Calu3 (cell line): Measurements from ENCODE around the gene ACOXL. TPM values are rescaled to one million over a fixed set of nuclear protein-coding genes. Genes with fewer than 3 reads are reported as not detected.

Experiments used
- BruUV-seq: library from RNA; stranded (reverse); fragments of 400-500 nt; replicated peaks from 2 replicates; lab custom pipeline; 2021; lab: Mats Ljungman, UMichigan
- CTCF ChIA-PET: fragments of 300-600 bp; sonication (Branson Sonifier 250); formaldehyde crosslinking; loops from one replicate; lab custom pipeline; 2022; ENCODE audit warnings: antibody characterized with exemption; lab: Charles Lee
- DNase-seq: peaks from one replicate; pipeline ENCODE4 v3.0.0; 2022
- H3K27ac Mint-ChIP-seq: one replicate; pipeline ENCODE4 v1.8.0; 2022; ENCODE audit warnings: mixed read lengths; ENCODE audit not compliant: unreplicated experiment
- H3K27me3 Mint-ChIP-seq: one replicate; pipeline ENCODE4 v1.8.0; 2022; ENCODE audit warnings: mixed read lengths; ENCODE audit not compliant: unreplicated experiment
- H3K36me3 Mint-ChIP-seq: one replicate; pipeline ENCODE4 v1.8.0; 2022; ENCODE audit warnings: mild to moderate bottlenecking, moderate library complexity, mixed read lengths; ENCODE audit not compliant: insufficient read depth, unreplicated experiment
- H3K4me1 Mint-ChIP-seq: one replicate; pipeline ENCODE4 v1.8.0; 2022; ENCODE audit warnings: mild to moderate bottlenecking, low read depth, mixed read lengths; ENCODE audit not compliant: unreplicated experiment
- H3K4me3 Mint-ChIP-seq: one replicate; pipeline ENCODE4 v1.8.0; 2022; ENCODE audit warnings: mild to moderate bottlenecking, low read depth, moderate library complexity, mixed read lengths; ENCODE audit not compliant: unreplicated experiment
- H3K9me3 Mint-ChIP-seq: one replicate; pipeline ENCODE4 v1.8.0; 2022; ENCODE audit warnings: low read depth, mixed read lengths; ENCODE audit not compliant: unreplicated experiment
- intact Hi-C: fragments of 100-400 bp; cut with micrococcal nuclease; formaldehyde crosslinking; loops from one replicate; pipeline ENCODE4 v1.10.0; 2022; ENCODE audit not compliant: unreplicated experiment
- total RNA-seq: library from RNA; stranded (reverse); gene quantifications from 2 replicates; pipeline ENCODE4 v1.2.3, GENCODE V29; 2022
- TF ChIP-seq, protein P1 (sequence below): fragments of 200-600 bp; IDR thresholded peaks from one replicate; pipeline ENCODE4 v1.8.0; 2022; ENCODE audit warnings: antibody characterized with exemption; ENCODE audit not compliant: unreplicated experiment

ACOXL gene
- total RNA-seq, 1 experiment from 2014 or later, result 2.7 TPM

DNA sequence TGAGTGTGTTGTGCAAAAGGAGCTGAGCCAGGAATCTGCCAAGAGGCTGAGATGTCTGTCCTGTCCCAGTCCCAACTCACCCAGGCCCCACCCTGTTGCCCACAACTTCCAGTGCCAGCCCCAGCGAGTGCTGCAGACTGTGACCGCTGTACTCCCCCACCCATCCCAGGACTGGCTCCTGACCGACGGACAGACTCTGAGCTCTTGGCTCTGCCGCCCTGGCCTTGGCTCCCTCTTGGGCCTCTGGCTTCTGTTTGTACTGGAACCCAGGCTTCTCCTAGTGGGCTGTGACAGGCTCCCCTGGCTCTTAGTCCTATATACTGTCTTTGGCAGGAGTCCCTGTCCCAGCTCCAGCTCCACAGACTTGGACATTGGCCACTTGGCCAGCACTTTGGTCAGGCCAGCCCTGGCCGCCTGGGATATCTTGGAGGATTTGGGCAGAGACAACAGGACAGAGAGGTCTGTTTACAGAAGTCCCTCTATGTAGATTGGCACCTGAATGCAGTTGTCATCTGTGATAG is 41.1 kb downstream of the ACOXL start:
- intact Hi-C loops, result no loop called here
- H3K36me3 Mint-ChIP-seq, result no peaks in the 10 kb centered on the region
- no TSS peak for BruUV-seq
- no peak overlapping the region for H3K27ac Mint-ChIP-seq
- no peaks in the 10 kb centered on the region for H3K4me1 Mint-ChIP-seq
- no peak for DNase-seq
- no peaks in the 10 kb centered on the region for H3K9me3 Mint-ChIP-seq
- TF ChIP-seq, protein P1, sequence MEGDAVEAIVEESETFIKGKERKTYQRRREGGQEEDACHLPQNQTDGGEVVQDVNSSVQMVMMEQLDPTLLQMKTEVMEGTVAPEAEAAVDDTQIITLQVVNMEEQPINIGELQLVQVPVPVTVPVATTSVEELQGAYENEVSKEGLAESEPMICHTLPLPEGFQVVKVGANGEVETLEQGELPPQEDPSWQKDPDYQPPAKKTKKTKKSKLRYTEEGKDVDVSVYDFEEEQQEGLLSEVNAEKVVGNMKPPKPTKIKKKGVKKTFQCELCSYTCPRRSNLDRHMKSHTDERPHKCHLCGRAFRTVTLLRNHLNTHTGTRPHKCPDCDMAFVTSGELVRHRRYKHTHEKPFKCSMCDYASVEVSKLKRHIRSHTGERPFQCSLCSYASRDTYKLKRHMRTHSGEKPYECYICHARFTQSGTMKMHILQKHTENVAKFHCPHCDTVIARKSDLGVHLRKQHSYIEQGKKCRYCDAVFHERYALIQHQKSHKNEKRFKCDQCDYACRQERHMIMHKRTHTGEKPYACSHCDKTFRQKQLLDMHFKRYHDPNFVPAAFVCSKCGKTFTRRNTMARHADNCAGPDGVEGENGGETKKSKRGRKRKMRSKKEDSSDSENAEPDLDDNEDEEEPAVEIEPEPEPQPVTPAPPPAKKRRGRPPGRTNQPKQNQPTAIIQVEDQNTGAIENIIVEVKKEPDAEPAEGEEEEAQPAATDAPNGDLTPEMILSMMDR, result no peak
- CTCF ChIA-PET, result no interaction called here
- H3K27me3 Mint-ChIP-seq, result peaks cover 64% of the 10 kb centered on the region
- H3K4me3 Mint-ChIP-seq, result no peak overlapping the region

DNA sequence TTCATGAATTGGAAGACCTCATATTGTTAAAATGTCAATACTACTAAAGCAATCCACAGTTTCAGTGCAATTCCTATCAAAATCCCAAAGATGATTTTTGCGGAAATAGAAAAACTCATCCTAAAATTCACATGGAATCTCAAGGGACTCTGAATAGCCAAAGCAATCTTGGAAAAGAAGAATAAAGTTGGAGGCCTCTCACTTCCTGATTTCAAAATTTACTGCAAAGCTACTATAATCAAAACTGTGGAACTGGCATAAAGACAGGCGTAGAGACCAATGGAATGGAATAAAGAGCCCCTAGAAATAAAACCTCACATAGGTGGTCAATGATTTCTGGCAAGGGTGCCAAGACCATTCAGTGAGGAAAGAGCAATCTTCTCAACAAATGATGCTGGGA is 42.3 kb downstream of the ACOXL start:
- BruUV-seq, result no TSS peak
- intact Hi-C loops, result no loop called here

DNA sequence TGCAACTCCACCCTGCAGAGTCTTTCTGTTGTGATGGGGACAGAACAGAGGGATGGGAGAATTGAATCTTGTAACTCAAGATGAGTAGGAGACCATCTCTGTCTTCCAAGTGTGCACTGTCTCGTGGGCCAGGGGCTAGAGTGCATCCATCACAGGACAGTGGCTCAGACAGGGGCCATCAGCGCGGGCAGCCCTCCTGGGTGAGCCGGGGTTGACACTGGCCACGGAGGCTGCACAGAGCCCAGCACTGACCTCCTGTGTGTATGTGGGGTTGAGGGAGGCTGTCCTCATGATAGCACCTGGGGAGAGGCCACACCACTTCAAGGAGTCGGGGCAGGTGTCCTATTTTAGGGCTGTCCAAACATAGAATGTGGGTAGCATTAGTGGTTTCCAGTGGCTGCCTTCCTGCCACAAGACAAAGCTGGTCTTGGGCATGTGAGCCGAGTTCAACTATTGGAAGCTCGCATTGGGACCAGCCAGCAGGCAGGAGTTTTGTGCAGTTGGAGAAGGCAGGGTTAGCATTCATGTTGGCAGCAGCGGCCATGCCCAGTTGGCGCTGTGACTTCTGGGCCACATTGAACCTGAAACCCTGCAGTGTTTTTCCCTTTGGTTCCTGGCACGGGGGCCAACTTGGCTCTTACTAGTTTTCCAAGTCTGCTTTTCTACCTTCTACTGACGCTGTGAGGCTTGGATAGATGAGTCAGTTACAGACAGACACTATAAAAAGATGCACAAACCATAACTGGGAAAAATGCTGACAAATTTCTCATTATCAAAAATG is 45.3 kb downstream of the ACOXL start:
- Mint-ChIP-seq H3K27me3 (peaks cover 76% of the 10 kb centered on the region), H3K36me3 (no peaks in the 10 kb centered on the region)

More for the DNA sequence above, 42.3 kb downstream of the ACOXL start:
- no peak overlapping the region for H3K4me3 Mint-ChIP-seq
- TF ChIP-seq, protein P1, result no peak
- H3K36me3 Mint-ChIP-seq, result no peaks in the 10 kb centered on the region
- H3K4me1 Mint-ChIP-seq, result no peaks in the 10 kb centered on the region
- no peak for DNase-seq
- peaks cover 68% of the 10 kb centered on the region for H3K27me3 Mint-ChIP-seq
- CTCF ChIA-PET, result no interaction called here
- H3K9me3 Mint-ChIP-seq, result no peaks in the 10 kb centered on the region
- no peak overlapping the region for H3K27ac Mint-ChIP-seq

DNA sequence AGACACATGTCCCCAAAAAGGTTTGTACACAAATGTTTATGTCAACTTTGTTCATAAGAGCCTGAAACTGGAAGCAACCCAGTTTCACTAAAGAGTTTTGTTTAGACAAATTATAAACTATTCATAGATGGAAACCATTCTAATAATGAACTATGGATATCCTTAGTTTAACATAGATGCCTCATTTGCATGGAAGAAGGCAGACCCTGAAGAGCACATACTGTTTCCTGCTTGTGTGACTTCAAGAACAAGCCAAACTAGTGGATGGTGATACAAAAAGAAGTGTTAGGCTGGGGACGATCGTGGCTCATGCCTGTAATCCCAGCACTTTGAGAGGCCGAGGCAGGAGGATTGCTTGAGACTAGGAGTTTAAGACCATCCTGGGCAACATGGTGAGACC is 48.1 kb downstream of the ACOXL start:
- H3K4me1 Mint-ChIP-seq, result no peaks in the 10 kb centered on the region
- H3K36me3 Mint-ChIP-seq, result no peaks in the 10 kb centered on the region
- TF ChIP-seq, protein P1, result no peak
- no peak for DNase-seq
- CTCF ChIA-PET, result no interaction called here
- intact Hi-C loops, result no loop called here
- peaks cover 78% of the 10 kb centered on the region for H3K27me3 Mint-ChIP-seq
- H3K9me3 Mint-ChIP-seq, result no peaks in the 10 kb centered on the region
- H3K27ac Mint-ChIP-seq, result no peak overlapping the region
- H3K4me3 Mint-ChIP-seq, result no peak overlapping the region
- no TSS peak for BruUV-seq

More for the DNA sequence above, 45.3 kb downstream of the ACOXL start:
- TF ChIP-seq, protein P1, result no peak
- CTCF ChIA-PET, result no interaction called here
- Mint-ChIP-seq H3K27ac (no peak overlapping the region), H3K4me1 (no peaks in the 10 kb centered on the region), H3K4me3 (no peak overlapping the region), H3K9me3 (no peaks in the 10 kb centered on the region)
- no peak for DNase-seq
- intact Hi-C loops, result no loop called here
- no TSS peak for BruUV-seq
